Right atrium auricular region (tissue), 2 donors: ENCODE results near the gene IPO5. TPM values are rescaled to one million over a fixed set of nuclear protein-coding genes. Genes with fewer than 3 reads are reported as not detected.
"Not testable (repeated sequence)": the region's sequence is repeated elsewhere in the genome, so short reads cannot be mapped to it uniquely, and the experiment has no call there.

ENCODE experiments used
- DNase-seq: peaks from one replicate; pipeline ENCODE4 v3.0.0-alpha.2; 2019; ENCODE audit warnings: low spot score
- H3K27ac ChIP-seq, 2 donors: fragments of 200-600 bp; sonication (generic); 1 replicate in 1 of 2; 2 replicates in 1 of 2; pipeline ENCODE4 v1.5.1; 2016 to 2019
- H3K27me3 ChIP-seq, 2 donors: fragments of 200-600 bp; sonication (generic); one replicate each; pipeline versions ENCODE4 v1.5.1 to v1.6.0; 2017 to 2019
- H3K36me3 ChIP-seq: fragments of 200-600 bp; sonication (generic); one replicate; pipeline ENCODE4 v1.5.1; 2016
- H3K4me1 ChIP-seq, 2 donors: fragments of 200-600 bp; sonication (generic); one replicate each; pipeline versions ENCODE4 v1.5.1 to v1.6.0; 2017 to 2019
- H3K4me3 ChIP-seq, 2 donors: fragments of 200-600 bp; sonication (generic); 1 replicate in 1 of 2; 2 replicates in 1 of 2; pipeline ENCODE4 v1.5.1; 2017 to 2019; ENCODE audit warnings: mild to moderate bottlenecking in 1 of 2, moderate library complexity in 1 of 2
- H3K9me3 ChIP-seq, 2 donors: fragments of 200-600 bp; sonication (generic); one replicate each; pipeline ENCODE4 v1.5.1; 2019
- CTCF ChIP-seq, 2 donors: fragments of 200-600 bp; sonication (generic); IDR thresholded peaks; one replicate each; pipeline ENCODE4 v1.5.1; 2019; ENCODE audit warnings: antibody characterized with exemption in 2 of 2
- total RNA-seq, 2 donors: library from RNA; depleted of rRNA; stranded (reverse); fragments of >200 nt; gene quantifications; one replicate each; pipeline ENCODE4 v1.1.0, GENCODE V29; 2016

IPO5 gene
- total RNA-seq, 2 donors from 2014 or later = 58.2 to 87.4 TPM

- H3K4me3 ChIP-seq = no peak overlapping the region
- no peaks in the 10 kb centered on the region for H3K4me1 ChIP-seq
- no peaks in the 10 kb centered on the region for H3K9me3 ChIP-seq
- no peak overlapping the region for H3K27ac ChIP-seq
- H3K27me3 ChIP-seq = no peaks in the 10 kb centered on the region
- no peaks in the 10 kb centered on the region for H3K36me3 ChIP-seq
- DNase-seq = no peak
- TF ChIP-seq CTCF (IDR thresholded peaks at IDR 0.05) = no peak
Measured at GRCh38 chr13:98041081-98041820, 87.8 kb downstream of the IPO5 start.

GRCh38 chr13:98044301-98044700 is 90.8 kb downstream of the IPO5 start:
- no peaks in the 10 kb centered on the region for H3K36me3 ChIP-seq
- H3K4me1 ChIP-seq = no peaks in the 10 kb centered on the region
- H3K27me3 ChIP-seq = no peaks in the 10 kb centered on the region
- H3K9me3 ChIP-seq = no peaks in the 10 kb centered on the region
- H3K4me3 ChIP-seq = no peak overlapping the region
- H3K27ac ChIP-seq = no peak overlapping the region
- TF ChIP-seq CTCF (IDR thresholded peaks at IDR 0.05) = no peak
- peak; percentile 18 for DNase-seq

- not testable (repeated sequence) for H3K9me3 ChIP-seq, DNase-seq, H3K4me1 ChIP-seq, H3K27ac ChIP-seq, H3K4me3 ChIP-seq, H3K36me3 ChIP-seq, H3K27me3 ChIP-seq
Measured at GRCh38 chr13:98047785-98048184, 94.3 kb downstream of the IPO5 start.

GRCh38 chr13:98048265-98048664 is 94.8 kb downstream of the IPO5 start:
- Histone ChIP-seq H3K4me1 (no peaks in the 10 kb centered on the region), H3K9me3 (no peaks in the 10 kb centered on the region), H3K4me3 (no peak overlapping the region), H3K36me3 (no peaks in the 10 kb centered on the region), H3K27me3 (no peaks in the 10 kb centered on the region), H3K27ac (no peak overlapping the region)
- no peak for TF ChIP-seq CTCF (IDR thresholded peaks at IDR 0.05)
- no peak for DNase-seq

- TF ChIP-seq CTCF (IDR thresholded peaks at IDR 0.05) = no peak
- DNase-seq = no peak
- H3K27me3 ChIP-seq = no peaks in the 10 kb centered on the region
- no peak overlapping the region for H3K27ac ChIP-seq
- no peaks in the 10 kb centered on the region for H3K36me3 ChIP-seq
- no peaks in the 10 kb centered on the region for H3K9me3 ChIP-seq
- H3K4me1 ChIP-seq = no peaks in the 10 kb centered on the region
- no peak overlapping the region for H3K4me3 ChIP-seq
Measured at GRCh38 chr13:98050041-98050466, 96.6 kb downstream of the IPO5 start.

GRCh38 chr13:98052412-98052811 is 98.9 kb downstream of the IPO5 start:
- DNase-seq = no peak
- Histone ChIP-seq H3K4me1 (no peaks in the 10 kb centered on the region), H3K4me3 (no peak overlapping the region), H3K27me3 (no peaks in the 10 kb centered on the region), H3K9me3 (no peaks in the 10 kb centered on the region), H3K36me3 (no peaks in the 10 kb centered on the region), H3K27ac (no peak overlapping the region)
- no peak for TF ChIP-seq CTCF (IDR thresholded peaks at IDR 0.05)
